Peyer's patch (tissue), 4 donors: ENCODE data around the gene LYST. TPM values are rescaled to one million over a fixed set of nuclear protein-coding genes. Genes with fewer than 3 reads are reported as not detected.

Experiments used
- DNase-seq, 3 donors: peaks; one replicate each; pipeline ENCODE4 v3.0.0-alpha.2; 2017 to 2019
- H3K27ac ChIP-seq, 4 donors: fragments of 200-600 bp; sonication (generic); one replicate each; pipeline ENCODE4 v1.5.1; 2016 to 2019
- H3K27me3 ChIP-seq, 2 donors: fragments of 200-600 bp; sonication (generic); one replicate each; pipeline ENCODE4 v1.5.1; 2019
- H3K36me3 ChIP-seq, 3 donors: fragments of 200-600 bp; sonication (generic); one replicate each; pipeline ENCODE4 v1.5.1; 2016 to 2019
- H3K4me1 ChIP-seq, 4 donors: fragments of 200-600 bp; sonication (generic); one replicate each; pipeline ENCODE4 v1.5.1; 2016 to 2019
- H3K4me3 ChIP-seq, 4 donors: fragments of 200-600 bp; sonication (generic); 1 replicate in 3 of 4; 2 replicates in 1 of 4; pipeline ENCODE4 v1.5.1; 2016 to 2019; ENCODE audit warnings: mild to moderate bottlenecking in 1 of 4
- H3K9me3 ChIP-seq, 4 donors: fragments of 200-600 bp; sonication (generic); one replicate each; pipeline ENCODE4 v1.5.1; 2016 to 2019; ENCODE audit warnings: mild to moderate bottlenecking in 1 of 4
- POLR2A ChIP-seq, 2 donors: fragments of 450-650 bp; IDR thresholded peaks; one replicate each; pipeline ENCODE4 v1.5.1; 2017; ENCODE audit warnings: antibody characterized with exemption in 2 of 2, mild to moderate bottlenecking in 2 of 2, moderate library complexity in 2 of 2
- total RNA-seq, 4 donors: library from RNA; depleted of rRNA; stranded (reverse); fragments of >200 nt; gene quantifications; one replicate each; pipeline ENCODE4 v1.1.0, GENCODE V29; 2016
- TF ChIP-seq, protein P1 (sequence below), 6 experiments: fragments of 450-650 bp in 4 of 6; fragments of 200-600 bp in 2 of 6; sonication (generic) in 1 of 6; IDR thresholded peaks; one replicate each; pipeline ENCODE4 v1.5.1; 2017 to 2019; ENCODE audit warnings: antibody characterized with exemption in 6 of 6, mild to moderate bottlenecking in 3 of 6, moderate library complexity in 1 of 6

The LYST gene
- total RNA-seq, 4 donors from 2014 or later: 27.8 to 68.5 (median 35.5) TPM

- peak in 2 of 3 donors; percentile 75 to 86 for DNase-seq
- peak overlapping the region in 3 of 4 donors; percentile 19 to 71 (median 40) for H3K27ac ChIP-seq
- peaks cover 0 to 7% (median 0%) of the 10 kb centered on the region in 4 donors for H3K4me1 ChIP-seq
- TF ChIP-seq, protein P1, sequence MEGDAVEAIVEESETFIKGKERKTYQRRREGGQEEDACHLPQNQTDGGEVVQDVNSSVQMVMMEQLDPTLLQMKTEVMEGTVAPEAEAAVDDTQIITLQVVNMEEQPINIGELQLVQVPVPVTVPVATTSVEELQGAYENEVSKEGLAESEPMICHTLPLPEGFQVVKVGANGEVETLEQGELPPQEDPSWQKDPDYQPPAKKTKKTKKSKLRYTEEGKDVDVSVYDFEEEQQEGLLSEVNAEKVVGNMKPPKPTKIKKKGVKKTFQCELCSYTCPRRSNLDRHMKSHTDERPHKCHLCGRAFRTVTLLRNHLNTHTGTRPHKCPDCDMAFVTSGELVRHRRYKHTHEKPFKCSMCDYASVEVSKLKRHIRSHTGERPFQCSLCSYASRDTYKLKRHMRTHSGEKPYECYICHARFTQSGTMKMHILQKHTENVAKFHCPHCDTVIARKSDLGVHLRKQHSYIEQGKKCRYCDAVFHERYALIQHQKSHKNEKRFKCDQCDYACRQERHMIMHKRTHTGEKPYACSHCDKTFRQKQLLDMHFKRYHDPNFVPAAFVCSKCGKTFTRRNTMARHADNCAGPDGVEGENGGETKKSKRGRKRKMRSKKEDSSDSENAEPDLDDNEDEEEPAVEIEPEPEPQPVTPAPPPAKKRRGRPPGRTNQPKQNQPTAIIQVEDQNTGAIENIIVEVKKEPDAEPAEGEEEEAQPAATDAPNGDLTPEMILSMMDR (IDR thresholded peaks at IDR 0.05): no peak
- no peak for TF ChIP-seq POLR2A (IDR thresholded peaks at IDR 0.05)
- no peaks in the 10 kb centered on the region for H3K27me3 ChIP-seq
- no peaks in the 10 kb centered on the region for H3K36me3 ChIP-seq
- H3K9me3 ChIP-seq: no peaks in the 10 kb centered on the region
- H3K4me3 ChIP-seq: no peak overlapping the region
Measured at GRCh38 chr1:235902677-235903542, 36.2 kb upstream of the LYST start.

DNA sequence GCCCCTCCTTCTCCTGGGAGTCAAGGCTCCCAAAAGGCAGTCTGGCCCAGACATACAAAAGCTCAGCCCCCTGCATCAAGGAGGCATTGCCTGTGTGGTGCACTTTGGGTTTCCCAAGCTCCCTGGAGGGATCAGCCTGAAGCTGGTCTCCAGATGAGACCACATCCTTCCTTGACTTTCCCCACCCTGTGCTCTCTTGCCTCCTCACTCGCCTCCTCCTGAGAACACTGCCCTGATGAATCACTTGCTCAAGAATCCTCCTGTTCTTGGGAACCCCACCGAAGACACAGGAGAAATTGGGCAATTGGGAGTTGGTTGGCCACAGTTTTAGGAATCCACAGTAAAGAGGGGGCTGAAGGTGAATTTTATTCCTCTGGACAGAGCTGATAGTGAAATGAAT is 34.8 kb upstream of the LYST start:
- Histone ChIP-seq H3K4me3 (no peak overlapping the region), H3K27ac (no peak overlapping the region), H3K4me1 (peaks cover 0 to 7% (median 0%) of the 10 kb centered on the region in 4 donors), H3K27me3 (no peaks in the 10 kb centered on the region), H3K9me3 (no peaks in the 10 kb centered on the region), H3K36me3 (no peaks in the 10 kb centered on the region)
- DNase-seq: no peak
- TF ChIP-seq, protein P1 (IDR thresholded peaks at IDR 0.05): no peak
- TF ChIP-seq POLR2A (IDR thresholded peaks at IDR 0.05): no peak

GRCh38 chr1:235898126-235898525 is 31.4 kb upstream of the LYST start:
- DNase-seq: no peak
- Histone ChIP-seq H3K27ac (no peak overlapping the region), H3K4me1 (peaks cover 0 to 9% (median 0%) of the 10 kb centered on the region in 4 donors), H3K9me3 (no peaks in the 10 kb centered on the region), H3K4me3 (no peak overlapping the region), H3K27me3 (no peaks in the 10 kb centered on the region), H3K36me3 (no peaks in the 10 kb centered on the region)
- no peak for TF ChIP-seq POLR2A (IDR thresholded peaks at IDR 0.05)
- TF ChIP-seq, protein P1 (IDR thresholded peaks at IDR 0.05): no peak

GRCh38 chr1:235893840-235894239 is 27.1 kb upstream of the LYST start:
- Histone ChIP-seq H3K4me3 (peak overlapping the region in 1 of 4 donors; percentile 13), H3K36me3 (no peaks in the 10 kb centered on the region), H3K4me1 (peaks cover 0 to 15% (median 0%) of the 10 kb centered on the region in 4 donors), H3K27me3 (no peaks in the 10 kb centered on the region), H3K9me3 (no peaks in the 10 kb centered on the region), H3K27ac (peak overlapping the region in 1 of 4 donors; percentile 63)
- TF ChIP-seq POLR2A (IDR thresholded peaks at IDR 0.05): no peak
- TF ChIP-seq, protein P1 (IDR thresholded peaks at IDR 0.05): no peak
- no peak for DNase-seq

- DNase-seq: no peak
- Histone ChIP-seq H3K27ac (no peak overlapping the region), H3K4me1 (peaks cover 0 to 15% (median 0%) of the 10 kb centered on the region in 4 donors), H3K27me3 (no peaks in the 10 kb centered on the region), H3K4me3 (no peak overlapping the region), H3K9me3 (no peaks in the 10 kb centered on the region), H3K36me3 (no peaks in the 10 kb centered on the region)
- TF ChIP-seq POLR2A (IDR thresholded peaks at IDR 0.05): no peak
- TF ChIP-seq, protein P1 (IDR thresholded peaks at IDR 0.05): no peak
Measured at GRCh38 chr1:235892734-235893413, 26.2 kb upstream of the LYST start.
